ENCODE measurements around the gene PLVAP. TPM values are rescaled to one million over a fixed set of nuclear protein-coding genes. Genes with fewer than 3 reads are reported as not detected.

PLVAP gene, protein sequence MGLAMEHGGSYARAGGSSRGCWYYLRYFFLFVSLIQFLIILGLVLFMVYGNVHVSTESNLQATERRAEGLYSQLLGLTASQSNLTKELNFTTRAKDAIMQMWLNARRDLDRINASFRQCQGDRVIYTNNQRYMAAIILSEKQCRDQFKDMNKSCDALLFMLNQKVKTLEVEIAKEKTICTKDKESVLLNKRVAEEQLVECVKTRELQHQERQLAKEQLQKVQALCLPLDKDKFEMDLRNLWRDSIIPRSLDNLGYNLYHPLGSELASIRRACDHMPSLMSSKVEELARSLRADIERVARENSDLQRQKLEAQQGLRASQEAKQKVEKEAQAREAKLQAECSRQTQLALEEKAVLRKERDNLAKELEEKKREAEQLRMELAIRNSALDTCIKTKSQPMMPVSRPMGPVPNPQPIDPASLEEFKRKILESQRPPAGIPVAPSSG
- polyA plus RNA-seq = not detected in 2 replicates

DNA sequence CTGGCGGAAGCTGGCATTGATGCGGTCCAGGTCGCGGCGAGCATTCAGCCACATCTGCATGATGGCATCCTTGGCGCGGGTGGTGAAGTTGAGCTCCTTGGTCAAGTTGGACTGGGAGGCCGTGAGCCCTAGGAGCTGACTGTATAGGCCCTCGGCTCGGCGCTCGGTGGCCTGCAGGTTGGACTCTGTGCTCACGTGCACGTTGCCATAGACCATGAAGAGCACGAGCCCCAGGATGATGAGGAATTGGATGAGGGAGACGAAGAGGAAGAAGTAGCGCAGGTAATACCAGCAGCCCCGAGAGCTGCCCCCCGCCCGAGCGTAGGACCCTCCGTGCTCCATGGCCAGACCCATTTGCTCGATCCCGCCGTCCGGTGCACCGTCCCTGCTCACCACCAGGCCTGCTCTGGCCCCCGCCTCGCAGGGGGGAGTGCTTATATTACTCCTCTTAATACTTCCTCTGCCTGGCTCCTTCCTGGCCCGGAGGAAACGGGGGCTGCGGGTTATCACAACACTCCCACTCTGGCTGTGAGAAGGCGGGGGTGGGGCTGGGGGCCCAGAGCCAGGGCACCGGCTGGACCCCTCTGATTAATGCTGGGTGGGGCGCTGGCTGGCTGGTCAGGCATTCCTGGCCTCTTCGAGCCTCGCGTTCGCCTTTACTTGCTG is at the start of gene PLVAP:
Gene PLVAP (minus strand): TSS at position 408 of the 666 bp plus-strand sequence. CDS start 54 bp downstream, at position 354.

DNA sequence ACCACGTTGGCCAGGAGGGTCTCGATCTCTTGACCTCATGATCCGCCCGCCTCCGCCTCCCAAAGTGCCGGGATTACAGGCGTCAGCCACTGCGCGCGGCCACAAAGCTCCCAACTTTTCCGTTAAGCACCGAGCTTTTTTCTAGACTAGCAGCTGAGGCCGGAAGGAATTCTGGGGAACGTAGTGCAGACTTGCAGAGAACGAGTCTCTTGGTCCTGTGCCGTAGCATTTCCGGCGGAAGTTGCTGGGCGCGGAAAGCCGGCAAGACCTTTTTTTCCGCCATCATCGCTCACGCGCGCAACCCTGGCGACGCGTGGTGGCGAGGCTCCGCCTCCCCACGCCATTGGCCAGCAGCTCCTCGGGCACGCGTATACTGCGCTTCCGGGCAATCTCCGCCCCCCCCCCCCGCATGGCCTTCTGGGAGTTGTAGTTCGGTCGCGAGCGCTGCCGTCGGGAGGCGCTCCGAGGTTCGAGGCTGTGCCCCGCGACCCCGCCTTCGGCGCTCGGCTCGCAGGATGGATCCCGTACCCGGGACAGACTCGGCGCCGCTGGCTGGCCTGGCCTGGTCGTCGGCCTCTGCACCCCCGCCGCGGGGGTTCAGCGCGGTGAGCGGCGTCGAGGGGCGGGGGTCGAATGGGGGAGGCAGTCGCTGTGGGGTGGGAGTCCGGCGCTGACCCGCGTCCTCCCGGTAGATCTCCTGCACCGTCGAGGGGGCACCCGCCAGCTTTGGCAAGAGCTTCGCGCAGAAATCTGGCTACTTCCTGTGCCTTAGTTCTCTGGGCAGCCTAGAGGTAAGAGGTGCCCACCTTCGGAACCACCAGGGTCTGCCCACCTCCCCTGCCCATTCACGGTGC is 42.7 kb upstream of the PLVAP start, which contains the start of gene MVB12A:
Gene MVB12A (plus strand): TSS at position 427 of the 854 bp plus-strand sequence. CDS start 89 bp downstream, at position 516.

DNA sequence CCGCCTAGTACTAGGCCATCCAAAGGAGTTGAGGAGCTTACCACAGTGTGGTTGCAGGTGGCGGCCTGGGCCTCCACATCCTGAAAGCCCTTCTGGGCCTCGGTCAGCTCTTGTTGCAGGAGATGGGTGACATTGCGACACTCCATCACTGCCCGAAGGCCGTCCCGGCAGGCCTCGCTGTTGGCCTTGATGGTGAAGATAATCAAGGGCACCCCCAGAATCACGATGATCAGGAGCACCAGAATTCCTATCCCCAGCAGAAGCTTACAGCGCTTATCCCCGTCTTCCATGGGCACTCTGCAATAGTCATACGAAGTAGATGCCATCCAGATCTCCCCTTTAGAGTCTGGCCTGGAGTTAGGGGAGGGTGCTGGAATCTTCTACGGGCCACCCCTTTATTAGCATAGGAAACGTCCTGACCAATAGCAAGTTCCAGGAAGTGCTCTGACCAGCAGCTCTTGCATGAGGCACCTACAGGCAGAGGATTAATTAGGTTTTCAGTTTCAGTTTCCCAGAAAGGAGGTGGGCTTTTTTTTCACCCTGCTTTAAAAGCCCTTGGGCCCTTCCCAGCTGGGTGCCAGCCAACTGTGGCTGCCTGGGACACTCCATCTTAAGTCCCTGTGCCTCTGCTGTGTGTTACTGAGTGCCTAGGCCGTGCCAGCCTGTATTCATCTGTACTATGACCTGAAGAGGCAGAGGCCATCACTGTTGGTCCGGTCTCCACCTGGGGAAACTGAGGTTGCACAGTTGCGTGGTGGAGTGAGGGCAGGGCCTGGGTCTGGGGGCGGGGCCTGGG is 28.3 kb upstream of the PLVAP start, which contains the start of gene BST2:
Gene BST2 (minus strand): TSS at position 381 of the 796 bp plus-strand sequence. CDS start 55 bp downstream, at position 326.

DNA sequence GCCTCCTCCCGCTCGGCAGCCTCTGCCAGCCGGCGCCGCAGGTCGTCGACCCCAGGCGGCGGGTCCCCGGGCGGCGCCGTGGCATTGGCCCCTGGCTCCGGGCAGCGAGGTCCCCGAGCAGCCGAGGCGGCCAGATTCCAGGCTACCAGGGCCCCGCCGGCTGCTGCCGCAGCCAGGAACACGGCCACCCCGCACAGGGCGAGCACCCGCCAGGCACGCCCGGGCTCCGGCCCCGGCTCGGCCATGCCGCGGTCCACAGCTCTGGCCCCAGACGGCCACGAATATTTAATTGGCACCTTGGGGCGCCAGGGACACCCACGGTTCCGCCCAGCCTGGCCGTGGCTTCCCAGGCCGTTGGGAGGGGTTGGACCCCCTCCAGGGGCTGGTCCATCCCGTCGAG is 16.8 kb upstream of the PLVAP start, which contains the start of gene CCDC194:
Gene CCDC194 (minus strand): TSS at position 283 of the 400 bp plus-strand sequence. CDS start 38 bp downstream, at position 245.

DNA sequence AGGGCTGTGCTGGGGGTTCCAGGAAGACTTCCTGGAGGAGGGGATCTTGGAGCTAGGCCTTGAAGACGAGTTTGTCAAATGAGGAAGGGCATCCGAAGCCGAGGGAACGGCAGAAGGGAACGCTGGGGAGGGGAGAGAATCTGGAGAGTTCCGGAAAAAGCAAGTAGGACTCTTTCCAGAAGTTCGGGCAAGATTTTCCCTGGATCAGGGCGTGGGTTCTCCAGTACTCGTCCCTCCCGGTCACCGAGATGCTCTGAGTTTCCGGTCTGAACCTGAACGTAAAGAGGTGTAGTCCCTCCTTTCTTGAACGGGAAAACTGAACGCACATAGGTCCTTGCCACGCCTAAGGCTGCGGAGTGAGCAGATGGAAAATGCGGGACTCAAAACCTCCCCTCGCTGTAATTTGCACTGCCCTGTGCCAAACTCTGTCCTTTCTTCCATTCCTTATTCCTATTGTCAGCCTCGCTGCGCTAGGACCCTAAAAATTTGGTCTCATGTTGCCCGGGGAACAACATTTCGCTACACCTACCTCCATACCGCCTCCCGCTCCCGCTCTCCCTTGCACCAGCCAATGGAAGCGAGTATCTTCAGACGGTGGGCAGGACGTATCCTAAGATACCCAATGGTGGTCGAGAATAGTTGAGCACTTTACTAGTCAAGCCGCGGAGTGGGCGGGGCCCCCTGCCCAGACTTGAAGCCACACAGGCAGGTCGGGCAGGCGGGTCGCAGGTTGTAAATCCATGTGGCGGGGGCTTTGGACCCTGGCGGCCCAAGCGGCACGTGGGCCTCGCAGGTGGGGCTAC is 40.1 kb downstream of the PLVAP start, which contains the start of gene GTPBP3:
Gene GTPBP3 (plus strand): TSS at position 682 of the 803 bp plus-strand sequence. CDS start 59 bp downstream, at position 741.

DNA sequence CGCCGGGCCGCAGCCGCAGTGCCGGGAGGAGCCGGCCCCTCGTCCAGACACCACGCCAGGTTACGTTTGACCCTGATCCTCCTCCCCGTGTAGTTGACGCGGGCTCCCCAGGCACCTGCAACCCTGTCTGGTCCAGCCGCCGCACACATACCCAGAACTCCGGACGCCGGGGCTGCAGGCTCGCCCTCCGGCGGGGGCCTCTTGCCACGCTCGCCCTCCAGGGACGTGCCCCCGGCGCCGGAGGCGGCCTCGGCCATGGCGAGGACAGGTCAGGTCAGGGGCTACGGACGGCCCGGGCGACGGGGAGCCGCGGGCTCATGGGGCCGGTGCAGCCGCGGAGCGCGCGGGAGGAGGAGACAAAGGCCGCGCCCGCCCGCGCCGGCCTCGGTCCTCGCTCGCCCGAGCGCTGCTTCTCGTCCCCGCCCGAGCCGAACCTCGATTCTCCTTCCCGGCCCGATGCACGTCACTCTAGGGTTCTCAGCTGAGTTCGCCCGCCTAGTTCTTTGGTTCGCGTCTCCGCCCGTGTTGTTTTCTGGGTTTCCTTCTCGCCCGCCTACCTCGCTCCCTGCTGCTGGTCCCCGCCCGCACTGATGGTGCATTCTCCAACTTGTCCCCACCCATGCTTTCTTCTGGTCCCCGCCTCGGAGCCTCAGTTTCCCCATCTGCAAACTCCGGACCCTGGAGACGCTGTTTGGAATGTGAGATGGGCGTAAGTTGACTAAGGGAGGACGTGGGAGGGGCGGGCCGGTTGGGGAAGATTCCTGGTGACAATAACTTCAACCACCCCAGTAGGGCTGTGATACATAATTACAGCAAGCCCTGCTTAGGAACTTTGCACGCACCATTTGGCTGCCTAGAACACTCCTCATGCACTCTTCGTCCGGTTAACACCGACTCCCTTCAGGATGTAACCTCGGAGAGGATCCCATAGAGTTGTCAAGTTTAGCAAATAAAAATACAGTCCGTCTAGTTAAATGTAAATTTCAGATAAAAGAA is 42.4 kb downstream of the PLVAP start, which contains the start of gene ANO8:
Gene ANO8 (minus strand): TSS at position 442 of the 996 bp plus-strand sequence. CDS start 185 bp downstream, at position 257.

DNA sequence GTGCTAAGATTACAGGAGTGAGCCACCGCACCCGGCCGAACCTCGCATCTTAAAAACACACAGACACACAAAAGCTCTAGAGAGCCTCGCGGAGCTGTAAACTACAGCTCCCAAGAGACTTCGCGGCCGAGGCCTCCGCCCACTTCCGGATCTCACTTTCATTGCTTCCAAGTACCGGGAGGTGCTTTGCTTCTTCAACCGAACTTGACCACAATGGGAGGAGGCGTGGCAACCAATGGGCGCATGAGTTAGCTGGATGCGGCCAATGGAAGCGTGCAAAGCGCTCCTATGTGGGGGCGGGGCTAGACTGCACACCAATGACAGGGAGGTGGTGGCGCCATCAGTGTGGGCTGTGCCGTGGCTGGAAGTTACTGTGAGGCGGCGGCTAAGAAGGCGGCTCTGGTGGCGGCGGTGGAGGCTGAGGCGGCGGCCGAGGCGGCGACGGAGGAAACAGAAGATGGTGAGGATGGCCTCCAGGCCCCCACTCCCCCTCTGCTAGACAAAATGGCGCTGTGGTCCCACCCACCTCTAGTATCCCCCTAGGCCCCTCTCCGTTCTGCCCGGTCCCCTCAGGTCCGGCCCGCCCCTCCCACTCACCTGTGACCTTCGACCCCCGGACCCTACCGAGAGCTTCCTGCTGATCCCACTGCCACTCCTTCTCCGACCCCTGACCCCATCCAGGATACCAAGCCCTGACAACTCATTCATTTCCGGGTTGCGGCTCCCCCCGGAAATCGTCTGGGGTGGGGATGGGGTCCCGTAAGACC is 67.8 kb downstream of the PLVAP start, which contains the start of gene DDA1:
Gene DDA1 (plus strand): TSS at position 366 of the 767 bp plus-strand sequence. CDS start 92 bp downstream, at position 458.

DNA sequence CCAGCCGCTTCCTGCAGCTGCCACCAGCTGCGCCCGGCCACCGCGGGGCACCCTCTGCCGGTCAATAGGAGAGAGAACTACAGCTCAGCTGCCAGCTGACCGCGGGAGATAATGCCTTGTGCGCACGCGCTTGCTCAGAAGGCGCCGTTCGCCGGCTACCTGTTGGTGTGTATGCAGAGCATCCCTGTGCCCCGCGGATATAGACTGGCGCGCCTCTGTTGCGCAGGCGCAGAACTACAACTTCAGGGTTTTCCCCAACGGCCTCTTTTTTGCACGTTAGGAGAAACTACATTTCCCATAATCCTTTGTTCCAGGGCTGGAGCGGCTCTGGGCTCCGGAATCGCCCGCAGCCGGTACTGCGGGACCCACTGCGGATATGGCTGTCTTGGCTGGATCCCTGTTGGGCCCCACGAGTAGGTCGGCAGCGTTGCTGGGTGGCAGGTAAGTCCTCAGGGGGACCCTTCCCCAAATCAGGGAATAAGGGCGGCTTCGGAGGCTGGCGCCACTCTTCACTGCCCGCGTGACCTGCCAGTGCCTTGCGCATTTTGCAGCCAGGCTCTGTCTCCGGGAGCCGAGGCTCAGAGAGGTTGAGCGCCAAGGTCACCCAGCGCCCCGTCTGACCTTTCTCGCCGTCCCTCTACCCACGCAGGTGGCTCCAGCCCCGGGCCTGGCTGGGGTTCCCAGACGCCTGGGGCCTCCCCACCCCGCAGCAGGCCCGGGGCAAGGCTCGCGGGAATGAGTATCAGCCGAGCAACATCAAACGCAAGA is 71.4 kb downstream of the PLVAP start, which contains the start of gene MRPL34:
Gene MRPL34 (plus strand): TSS at position 356 of the 768 bp plus-strand sequence. CDS start 21 bp downstream, at position 377.

DNA sequence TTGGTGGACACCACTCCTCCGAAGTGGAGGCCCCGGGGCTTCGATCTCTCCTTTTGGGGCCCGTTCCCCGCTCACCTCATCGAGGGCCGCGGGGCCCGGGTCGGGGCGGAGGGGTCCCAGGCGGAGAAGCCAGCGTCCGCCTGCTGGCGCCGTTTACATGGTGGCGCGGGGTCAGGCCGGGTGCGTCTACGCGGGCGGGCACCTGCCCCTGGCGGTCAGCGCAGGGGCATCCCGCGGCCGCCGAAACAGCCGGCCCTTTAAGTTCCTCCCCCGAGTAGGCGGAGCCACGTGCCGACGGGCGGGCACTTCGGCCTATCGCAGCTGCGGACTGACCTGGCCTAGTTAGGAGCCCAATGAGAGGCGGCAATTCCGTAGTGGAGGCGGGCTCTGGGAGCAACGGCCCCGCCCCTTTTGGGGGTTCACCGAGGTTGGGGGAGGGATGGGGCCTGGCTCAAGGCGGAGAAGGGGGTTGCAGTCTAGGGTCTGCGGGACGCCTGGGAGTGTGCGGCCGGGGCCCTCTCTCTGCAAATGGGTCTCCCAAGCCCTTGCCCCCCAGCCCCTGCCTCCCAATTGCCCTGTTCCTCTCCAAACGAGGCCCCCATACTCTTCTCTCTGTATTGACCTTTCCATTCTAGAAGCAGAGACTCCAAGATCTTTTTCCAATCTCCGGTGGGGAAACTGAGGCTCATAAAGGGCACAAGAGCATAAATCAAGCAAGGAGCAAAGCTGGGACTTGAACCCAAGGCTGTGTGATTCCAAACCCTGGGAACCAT is 73.8 kb downstream of the PLVAP start, which contains the start of gene ABHD8:
Gene ABHD8 (minus strand): TSS at position 259 of the 773 bp plus-strand sequence. CDS start 1,809 bp downstream, outside the sequence.

Other genes starting within 250 kb of the PLVAP start
- 43.9 and 51.1 TPM in 2 replicates for gene USE1, start 162.0 kb downstream of the PLVAP start, polyA plus RNA-seq
- 17.9 and 18.2 TPM in 2 replicates for gene OCEL1, start 151.1 kb downstream of the PLVAP start, polyA plus RNA-seq
- 2.4 and 6.3 TPM in 2 replicates for gene NR2F6, start 131.4 kb downstream of the PLVAP start, polyA plus RNA-seq
- not detected in 2 replicates for gene USHBP1, start 112.6 kb downstream of the PLVAP start, polyA plus RNA-seq
- 45.2 and 64.5 TPM in 2 replicates for gene BABAM1, start 109.9 kb downstream of the PLVAP start, polyA plus RNA-seq
- 0.28 TPM in 1 of 2 replicates, not detected in the other for gene ANKLE1, start 95.4 kb downstream of the PLVAP start, polyA plus RNA-seq
- gene ABHD8, start 73.9 kb downstream of the PLVAP start, polyA plus RNA-seq = 0.71 and 2.5 TPM in 2 replicates
- gene MRPL34, start 71.5 kb downstream of the PLVAP start, polyA plus RNA-seq = 58.3 and 88.7 TPM in 2 replicates
- 5.3 and 14.2 TPM in 2 replicates for gene DDA1, start 67.8 kb downstream of the PLVAP start, polyA plus RNA-seq
- 1.2 and 2.9 TPM in 2 replicates for gene ANO8, start 42.5 kb downstream of the PLVAP start, polyA plus RNA-seq
- gene GTPBP3, start 39.8 kb downstream of the PLVAP start, polyA plus RNA-seq = 0.87 and 6.8 TPM in 2 replicates
- gene CCDC194, start 16.9 kb upstream of the PLVAP start, polyA plus RNA-seq = not detected in 2 replicates
- gene BST2, start 28.3 kb upstream of the PLVAP start, polyA plus RNA-seq = not detected in 2 replicates
- gene MVB12A, start 42.7 kb upstream of the PLVAP start, polyA plus RNA-seq = 1.2 and 4.1 TPM in 2 replicates
- gene TMEM221, start 71.3 kb upstream of the PLVAP start, polyA plus RNA-seq = not detected in 2 replicates
- gene NXNL1, start 83.6 kb upstream of the PLVAP start, polyA plus RNA-seq = not detected in 2 replicates
- gene SLC27A1, start 93.2 kb upstream of the PLVAP start, polyA plus RNA-seq = 1.5 and 2.3 TPM in 2 replicates
- 3.9 and 4.0 TPM in 2 replicates for gene PGLS, start 134.3 kb upstream of the PLVAP start, polyA plus RNA-seq
- gene COLGALT1, start 178.3 kb upstream of the PLVAP start, polyA plus RNA-seq = 0.28 and 1.7 TPM in 2 replicates